Middle frontal gyrus (tissue), 1 donor: ENCODE measurements around the gene DENND2A.
"Not testable (repeated sequence)": the region's sequence is repeated elsewhere in the genome, so short reads cannot be mapped to it uniquely, and the experiment has no call there.

ENCODE experiments used
- DNase-seq: peaks from one replicate; pipeline ENCODE4 v3.0.0-alpha.2; 2015; ENCODE audit warnings: low spot score; ENCODE audit errors: extremely low spot score

The DENND2A gene

GRCh38 chr7:140674356-140674800, 33.8 kb upstream of the DENND2A start:
- DNase-seq: no peak

- DNase-seq: no peak
These were observed 33.2 kb upstream of the DENND2A start for GRCh38 chr7:140673774-140674155.

- DNase-seq: no peak
These were observed 32.6 kb upstream of the DENND2A start for GRCh38 chr7:140673063-140673773.

- no peak for DNase-seq
These were observed 31.9 kb upstream of the DENND2A start, which contains the start of gene ADCK2 for GRCh38 chr7:140672382-140673062. ADCK2 (plus strand) TSS chr7:140672945; CDS start chr7:140673331, 386 bp downstream.

GRCh38 chr7:140671966-140672365, 31.4 kb upstream of the DENND2A start:
- no peak for DNase-seq

- no peak for DNase-seq
These were observed 29.8 kb upstream of the DENND2A start for GRCh38 chr7:140670343-140670935.

GRCh38 chr7:140669862-140670261, 29.2 kb upstream of the DENND2A start:
- not testable (repeated sequence) for DNase-seq

- no peak for DNase-seq
These were observed 28.7 kb upstream of the DENND2A start for GRCh38 chr7:140669352-140669751.

- no peak for DNase-seq
These were observed 28.0 kb upstream of the DENND2A start for GRCh38 chr7:140668641-140669040.

GRCh38 chr7:140667476-140667875, 26.9 kb upstream of the DENND2A start:
- DNase-seq: no peak

GRCh38 chr7:140662938-140663337, 22.3 kb upstream of the DENND2A start:
- not testable (repeated sequence) for DNase-seq

GRCh38 chr7:140661124-140661523, 20.5 kb upstream of the DENND2A start:
- no peak for DNase-seq

- DNase-seq: no peak
These were observed 19.2 kb upstream of the DENND2A start for GRCh38 chr7:140659856-140660255.

GRCh38 chr7:140657891-140658290, 17.3 kb upstream of the DENND2A start:
- DNase-seq: no peak

GRCh38 chr7:140656548-140657515, 16.2 kb upstream of the DENND2A start:
- DNase-seq: no peak

GRCh38 chr7:140655511-140656408, 15.1 kb upstream of the DENND2A start:
- no peak for DNase-seq

- no peak for DNase-seq
These were observed 14.0 kb upstream of the DENND2A start for GRCh38 chr7:140654661-140655060.

GRCh38 chr7:140654109-140654387, 13.4 kb upstream of the DENND2A start:
- no peak for DNase-seq

GRCh38 chr7:140653319-140654108, 12.9 kb upstream of the DENND2A start:
- DNase-seq: peak; percentile 70

GRCh38 chr7:140650367-140650766, 9.8 kb upstream of the DENND2A start:
- no peak for DNase-seq
